H1 (cell line): ENCODE results near the gene GRIK4. TPM values are rescaled to one million over a fixed set of nuclear protein-coding genes. Genes with fewer than 3 reads are reported as not detected.

ENCODE experiments used
- KDM4A ChIP-seq: IDR thresholded peaks from one replicate; pipeline ENCODE4 v1.7.1; 2012; ENCODE audit warnings: low read depth, mild to moderate bottlenecking, moderate library complexity, low read length, inconsistent platforms; ENCODE audit not compliant: severe bottlenecking
- POLR2AphosphoS5 ChIP-seq: IDR thresholded peaks from 2 replicates; pipeline ENCODE4 v1.6.1; 2011; ENCODE audit warnings: low read depth, low read length
- SAP30 ChIP-seq: fragments of 300-600 bp; sonication (generic); IDR thresholded peaks from 2 replicates; pipeline ENCODE4 v1.7.1; 2012; ENCODE audit warnings: low read length, moderate library complexity, mild to moderate bottlenecking, inconsistent platforms; ENCODE audit not compliant: insufficient read depth, insufficient replicate concordance
- polyA plus RNA-seq, 7 experiments: library from polyadenylated mRNA; depleted of rRNA in 3 of 7; stranded (reverse) in 5 of 7; unstranded in 2 of 7; fragments of >200 nt in 5 of 7; fragments of 200-250 nt in 2 of 7; gene quantifications; 1 replicate in 5 of 7; 2 replicates in 1 of 7; 4 replicates in 1 of 7; pipeline versions ENCODE4 v1.2.1 to v1.2.3, GENCODE V29; 2011 to 2013; ENCODE audit warnings: missing spikeins in 2 of 7, mixed read lengths in 2 of 7
- total RNA-seq: library from RNA; stranded (reverse); fragmentation: NEBNext Ultra II Directional; extraction: Animal tissue kit (Norgen Biotek cat#: 25700); gene quantifications from 2 replicates; pipeline ENCODE4 v1.2.1, GENCODE V29; 2021
- TF ChIP-seq, protein P1 (sequence below): IDR thresholded peaks from 2 replicates; pipeline ENCODE4 v1.6.1; 2012; ENCODE audit warnings: inconsistent platforms

GRIK4 gene
- total and polyA plus RNA-seq, 2 of the 8 experiments (the other 6 are each of a cell fraction or from before 2014, with no cell fraction given): 1.2 to 2.9 TPM

GRCh38 chr11:121033635-121034034, 522.1 kb downstream of the GRIK4 start (continued):
- TF ChIP-seq SAP30: no peak
- TF ChIP-seq POLR2AphosphoS5: no peak
- TF ChIP-seq, protein P1, sequence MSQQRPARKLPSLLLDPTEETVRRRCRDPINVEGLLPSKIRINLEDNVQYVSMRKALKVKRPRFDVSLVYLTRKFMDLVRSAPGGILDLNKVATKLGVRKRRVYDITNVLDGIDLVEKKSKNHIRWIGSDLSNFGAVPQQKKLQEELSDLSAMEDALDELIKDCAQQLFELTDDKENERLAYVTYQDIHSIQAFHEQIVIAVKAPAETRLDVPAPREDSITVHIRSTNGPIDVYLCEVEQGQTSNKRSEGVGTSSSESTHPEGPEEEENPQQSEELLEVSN: no peak
- TF ChIP-seq KDM4A: no peak
